ENCODE results near the gene ADGRL2. TPM values are rescaled to one million over a fixed set of nuclear protein-coding genes. Genes with fewer than 3 reads are reported as not detected.

ADGRL2 gene
- total RNA-seq, 4 donors from 2014 or later: 110 to 180 (median 154) TPM

DNA sequence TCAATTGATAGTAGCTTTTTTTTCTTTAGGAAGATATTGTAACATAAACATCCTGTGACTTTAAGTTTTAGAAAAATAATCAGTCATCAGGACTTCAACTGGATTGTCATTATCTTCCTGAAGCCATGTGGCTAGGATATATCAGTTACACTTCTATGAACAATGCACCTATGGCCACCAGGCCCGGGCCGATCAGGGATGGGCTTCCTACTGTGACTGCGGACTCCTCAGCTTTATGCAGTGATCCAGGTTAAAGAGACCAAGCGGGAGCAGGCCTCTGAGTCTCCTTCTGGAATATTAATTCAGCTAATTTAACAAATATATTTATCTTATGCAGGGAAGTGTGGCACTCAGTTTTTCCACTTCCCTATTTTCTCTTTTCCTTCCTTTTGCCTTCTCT, 200.6 kb downstream of the ADGRL2 start:
- Histone ChIP-seq H3K9me3 (no peaks in the 10 kb centered on the region), H3K36me3 (no peaks in the 10 kb centered on the region), H3K4me1 (peaks cover 5 to 6% of the 10 kb centered on the region in 2 donors), H3K27me3 (no peaks in the 10 kb centered on the region), H3K4me3 (replicated peaks in 1 of 3) (no peak overlapping the region), H3K27ac (no peak overlapping the region)
- intact Hi-C loops (cut with DNase I): no loop called here
- no peak for DNase-seq
- WGBS, 2 donors: 77 to 85% methylated on average over 4 of the region's 4 CpGs
- no peak for TF ChIP-seq POLR2A (IDR thresholded peaks at IDR 0.05)
- TF ChIP-seq, protein P1, sequence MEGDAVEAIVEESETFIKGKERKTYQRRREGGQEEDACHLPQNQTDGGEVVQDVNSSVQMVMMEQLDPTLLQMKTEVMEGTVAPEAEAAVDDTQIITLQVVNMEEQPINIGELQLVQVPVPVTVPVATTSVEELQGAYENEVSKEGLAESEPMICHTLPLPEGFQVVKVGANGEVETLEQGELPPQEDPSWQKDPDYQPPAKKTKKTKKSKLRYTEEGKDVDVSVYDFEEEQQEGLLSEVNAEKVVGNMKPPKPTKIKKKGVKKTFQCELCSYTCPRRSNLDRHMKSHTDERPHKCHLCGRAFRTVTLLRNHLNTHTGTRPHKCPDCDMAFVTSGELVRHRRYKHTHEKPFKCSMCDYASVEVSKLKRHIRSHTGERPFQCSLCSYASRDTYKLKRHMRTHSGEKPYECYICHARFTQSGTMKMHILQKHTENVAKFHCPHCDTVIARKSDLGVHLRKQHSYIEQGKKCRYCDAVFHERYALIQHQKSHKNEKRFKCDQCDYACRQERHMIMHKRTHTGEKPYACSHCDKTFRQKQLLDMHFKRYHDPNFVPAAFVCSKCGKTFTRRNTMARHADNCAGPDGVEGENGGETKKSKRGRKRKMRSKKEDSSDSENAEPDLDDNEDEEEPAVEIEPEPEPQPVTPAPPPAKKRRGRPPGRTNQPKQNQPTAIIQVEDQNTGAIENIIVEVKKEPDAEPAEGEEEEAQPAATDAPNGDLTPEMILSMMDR (IDR thresholded peaks at IDR 0.05): no peak

DNA sequence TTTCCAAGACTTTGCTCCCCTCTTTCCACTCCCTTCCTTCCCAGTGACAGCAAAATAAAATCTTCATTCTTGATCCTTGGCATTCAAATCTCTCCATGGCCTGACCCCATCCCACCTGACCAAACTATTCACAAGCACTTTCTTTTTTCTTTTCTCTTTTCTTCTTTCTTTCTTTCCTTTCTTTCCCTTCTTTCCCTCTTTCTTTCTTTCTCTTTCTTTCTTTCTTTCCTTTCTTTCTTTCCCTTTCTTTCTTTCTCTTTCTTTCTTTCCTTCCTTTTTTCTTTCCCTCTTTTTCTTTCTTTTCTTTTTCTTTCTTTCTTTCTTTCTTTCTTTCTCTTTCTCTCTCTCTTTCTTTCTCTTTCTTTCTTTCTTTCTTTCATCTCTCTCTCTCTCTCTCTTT, 207.1 kb downstream of the ADGRL2 start:
- Histone ChIP-seq H3K4me3 (replicated peaks in 1 of 3) (no peak overlapping the region), H3K36me3 (no peaks in the 10 kb centered on the region), H3K9me3 (no peaks in the 10 kb centered on the region), H3K27me3 (no peaks in the 10 kb centered on the region), H3K27ac (no peak overlapping the region), H3K4me1 (no peaks in the 10 kb centered on the region)
- DNase-seq: no peak
- intact Hi-C loops (cut with DNase I): no loop called here
- TF ChIP-seq, protein P1 (IDR thresholded peaks at IDR 0.05): no peak
- TF ChIP-seq POLR2A (IDR thresholded peaks at IDR 0.05): no peak

DNA sequence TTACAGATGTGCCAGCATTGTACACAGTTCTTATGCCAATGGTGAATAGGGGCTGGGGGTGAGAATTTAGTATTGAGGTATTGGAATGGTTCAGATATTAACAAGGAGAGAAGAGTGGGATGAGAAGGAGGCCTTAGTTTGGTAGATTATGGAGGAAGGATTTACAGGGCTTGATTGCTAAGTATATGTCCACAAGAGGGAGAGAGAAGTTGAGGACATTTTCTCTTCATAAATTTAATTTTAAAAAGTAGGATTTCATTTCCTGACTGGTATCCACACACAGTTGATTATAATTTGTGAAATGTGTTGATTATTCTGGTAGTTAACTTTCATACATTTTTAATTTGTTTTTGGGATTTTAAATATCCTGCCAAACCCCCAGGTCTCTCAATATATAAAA, 213.0 kb downstream of the ADGRL2 start:
- intact Hi-C loops (cut with DNase I): no loop called here
- Histone ChIP-seq H3K4me1 (no peaks in the 10 kb centered on the region), H3K27me3 (no peaks in the 10 kb centered on the region), H3K27ac (no peak overlapping the region), H3K9me3 (no peaks in the 10 kb centered on the region), H3K4me3 (replicated peaks in 1 of 3) (no peak overlapping the region), H3K36me3 (no peaks in the 10 kb centered on the region)
- TF ChIP-seq POLR2A (IDR thresholded peaks at IDR 0.05): no peak
- TF ChIP-seq, protein P1 (IDR thresholded peaks at IDR 0.05): no peak
- DNase-seq: no peak

DNA sequence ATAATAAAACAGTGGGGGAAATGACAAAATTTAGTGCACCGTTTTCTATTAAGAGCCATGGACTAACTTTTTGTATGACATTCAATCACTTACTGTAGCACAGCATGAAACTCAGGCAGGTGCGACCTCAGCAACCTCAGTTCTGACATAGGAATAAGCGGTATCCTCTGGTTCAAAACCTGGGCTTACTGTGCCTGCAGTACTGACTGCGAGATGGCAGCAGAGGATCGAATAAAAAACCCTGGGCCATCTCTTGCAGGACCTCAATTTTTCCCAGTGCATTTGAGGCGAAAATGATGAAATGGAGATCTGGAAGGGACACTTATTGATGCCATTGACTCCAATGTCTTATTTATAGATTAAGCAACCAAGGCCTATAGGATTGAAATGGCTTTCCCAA, 214.7 kb downstream of the ADGRL2 start:
- intact Hi-C loops (cut with DNase I): no loop called here
- Histone ChIP-seq H3K9me3 (no peaks in the 10 kb centered on the region), H3K36me3 (no peaks in the 10 kb centered on the region), H3K27me3 (no peaks in the 10 kb centered on the region), H3K4me3 (replicated peaks in 1 of 3) (no peak overlapping the region), H3K27ac (no peak overlapping the region), H3K4me1 (no peaks in the 10 kb centered on the region)
- no peak for DNase-seq
- TF ChIP-seq POLR2A (IDR thresholded peaks at IDR 0.05): no peak
- TF ChIP-seq, protein P1 (IDR thresholded peaks at IDR 0.05): no peak
- WGBS, 2 donors: 92 to 93% methylated on average over 6 of the region's 6 CpGs

DNA sequence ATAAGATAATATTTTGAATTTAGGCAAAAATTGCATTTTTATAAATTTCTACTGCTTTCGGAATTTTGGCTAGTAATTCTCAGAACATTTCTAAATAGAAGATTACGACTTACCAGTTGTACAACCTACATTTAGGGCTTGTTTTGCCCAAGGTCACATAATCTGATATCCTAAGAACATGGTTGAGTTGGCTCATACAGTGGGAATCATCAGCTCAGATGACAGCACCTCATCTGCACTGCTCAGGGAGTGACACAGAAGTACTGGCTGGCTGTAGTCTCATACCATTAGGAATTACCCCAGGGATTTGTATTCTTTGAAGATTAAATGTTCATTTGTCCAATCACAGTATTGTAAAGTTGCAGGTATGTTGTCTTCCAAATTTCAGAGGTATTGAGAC, 217.6 kb downstream of the ADGRL2 start:
- Histone ChIP-seq H3K4me1 (no peaks in the 10 kb centered on the region), H3K9me3 (no peaks in the 10 kb centered on the region), H3K36me3 (no peaks in the 10 kb centered on the region), H3K27ac (no peak overlapping the region), H3K27me3 (no peaks in the 10 kb centered on the region), H3K4me3 (replicated peaks in 1 of 3) (no peak overlapping the region)
- intact Hi-C loops (cut with DNase I): no loop called here
- DNase-seq: no peak
- TF ChIP-seq POLR2A (IDR thresholded peaks at IDR 0.05): no peak
- 94 to 98% methylated on average over 2 of the region's 2 CpGs for WGBS, 2 donors

DNA sequence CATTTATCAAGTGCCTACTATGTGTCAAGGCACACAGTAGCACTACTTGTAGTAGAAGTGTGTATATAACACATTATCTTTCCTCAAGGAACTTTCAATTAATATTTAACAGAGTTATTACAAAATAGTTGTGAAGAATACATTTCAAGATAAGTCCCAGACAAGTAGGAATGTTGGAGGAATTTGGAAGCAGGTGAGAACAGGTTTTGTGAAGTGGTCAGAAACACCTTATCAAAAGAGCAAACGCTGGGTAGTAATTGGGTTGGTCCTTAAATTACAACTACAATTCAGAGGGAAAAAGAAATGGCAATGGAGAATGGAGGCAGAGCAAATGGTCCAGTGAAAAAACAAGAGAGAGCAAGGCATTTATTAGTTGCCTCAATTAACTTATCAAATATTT, 218.8 kb downstream of the ADGRL2 start:
- H3K36me3 ChIP-seq: no peaks in the 10 kb centered on the region
- no peak overlapping the region for H3K4me3 ChIP-seq (replicated peaks in 1 of 3)
- intact Hi-C loops (cut with DNase I): no loop called here
- H3K27ac ChIP-seq: no peak overlapping the region
- H3K4me1 ChIP-seq: no peaks in the 10 kb centered on the region
- 61 to 64% methylated on average over 1 of the region's 1 CpG for WGBS, 2 donors
- TF ChIP-seq, protein P1 (IDR thresholded peaks at IDR 0.05): no peak
- TF ChIP-seq POLR2A (IDR thresholded peaks at IDR 0.05): no peak
- no peaks in the 10 kb centered on the region for H3K27me3 ChIP-seq
- H3K9me3 ChIP-seq: no peaks in the 10 kb centered on the region
- DNase-seq: no peak
